Measurements from ENCODE around the gene TPRG1L. TPM values are rescaled to one million over a fixed set of nuclear protein-coding genes. Genes with fewer than 3 reads are reported as not detected.
A peak's percentile ranks its signal among the peaks of the same experiment; 100 is the strongest.

TPRG1L gene
- total RNA-seq, 1 donor from 2014 or later, result 33.7 TPM

DNA sequence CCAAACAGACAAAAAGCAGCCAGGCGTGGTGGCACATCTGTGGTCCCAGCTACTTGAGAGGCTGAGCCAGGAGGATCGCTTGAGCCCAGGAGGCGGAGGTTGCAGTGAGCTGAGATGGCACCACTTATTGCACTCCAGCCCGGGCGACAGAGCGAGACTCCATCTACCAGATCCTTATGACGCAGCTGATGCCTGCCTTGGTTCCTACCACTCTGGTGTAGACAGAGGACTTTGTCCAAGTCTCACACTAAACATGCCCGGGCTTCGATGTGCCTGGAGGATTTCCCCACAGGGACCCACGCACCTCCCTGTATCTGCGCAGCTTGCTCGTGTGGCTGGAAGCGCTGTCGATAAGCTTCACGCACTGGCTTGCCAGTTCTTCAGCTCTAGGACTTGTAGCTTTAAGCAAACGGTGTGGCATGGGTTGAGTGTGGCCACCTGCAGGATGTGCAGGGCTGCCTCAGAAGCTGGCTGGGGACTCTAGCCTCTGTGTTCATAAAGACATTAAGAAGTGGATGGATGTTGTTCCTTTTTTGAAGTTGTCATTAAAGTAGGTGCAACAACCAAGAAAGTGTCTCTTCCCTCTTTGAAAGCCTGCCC is 4.8 kb downstream of the TPRG1L start:
- H3K27me3 Mint-ChIP-seq (ENCODE audit: low read depth, unreplicated experiment), result no peaks in the 10 kb centered on the region
- Histone ChIP-seq H2AFZ (ENCODE audit: low read depth, low read length) (no peak overlapping the region), H4K20me1 (ENCODE audit: insufficient read depth, low read length) (peaks cover 16% of the 10 kb centered on the region), H3K4me3 (ENCODE audit: insufficient read depth, low read depth, low read length) (no peak overlapping the region), H3K27ac (ENCODE audit: low read depth, low read length) (no peak overlapping the region), H3K9me3 (ENCODE audit: insufficient read depth, low read depth, low read length) (no peaks in the 10 kb centered on the region), H3K4me1 (ENCODE audit: insufficient read depth, low read length) (peaks cover 7% of the 10 kb centered on the region), H3K4me2 (ENCODE audit: low read length) (no peak overlapping the region), H3K9ac (ENCODE audit: low read length) (no peak overlapping the region), H3K27me3 (ENCODE audit: insufficient read depth, low read length) (no peaks in the 10 kb centered on the region), H3K79me2 (ENCODE audit: insufficient read depth, low read length) (peaks cover 8% of the 10 kb centered on the region), H3K36me3 (ENCODE audit: insufficient read depth, low read length) (peaks cover 7% of the 10 kb centered on the region)
- H3K27ac Mint-ChIP-seq (ENCODE audit: unreplicated experiment), result no peak overlapping the region
- no peak for TF ChIP-seq EZH2 (IDR thresholded peaks at IDR 0.05; ENCODE audit: insufficient read depth, low read length)
- TF ChIP-seq, protein P1, sequence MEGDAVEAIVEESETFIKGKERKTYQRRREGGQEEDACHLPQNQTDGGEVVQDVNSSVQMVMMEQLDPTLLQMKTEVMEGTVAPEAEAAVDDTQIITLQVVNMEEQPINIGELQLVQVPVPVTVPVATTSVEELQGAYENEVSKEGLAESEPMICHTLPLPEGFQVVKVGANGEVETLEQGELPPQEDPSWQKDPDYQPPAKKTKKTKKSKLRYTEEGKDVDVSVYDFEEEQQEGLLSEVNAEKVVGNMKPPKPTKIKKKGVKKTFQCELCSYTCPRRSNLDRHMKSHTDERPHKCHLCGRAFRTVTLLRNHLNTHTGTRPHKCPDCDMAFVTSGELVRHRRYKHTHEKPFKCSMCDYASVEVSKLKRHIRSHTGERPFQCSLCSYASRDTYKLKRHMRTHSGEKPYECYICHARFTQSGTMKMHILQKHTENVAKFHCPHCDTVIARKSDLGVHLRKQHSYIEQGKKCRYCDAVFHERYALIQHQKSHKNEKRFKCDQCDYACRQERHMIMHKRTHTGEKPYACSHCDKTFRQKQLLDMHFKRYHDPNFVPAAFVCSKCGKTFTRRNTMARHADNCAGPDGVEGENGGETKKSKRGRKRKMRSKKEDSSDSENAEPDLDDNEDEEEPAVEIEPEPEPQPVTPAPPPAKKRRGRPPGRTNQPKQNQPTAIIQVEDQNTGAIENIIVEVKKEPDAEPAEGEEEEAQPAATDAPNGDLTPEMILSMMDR (IDR thresholded peaks at IDR 0.05; ENCODE audit: insufficient read depth, low read depth, low read length), result no peak
- H3K4me3 Mint-ChIP-seq (ENCODE audit: unreplicated experiment), result peak overlapping the region; percentile 35
- DNase-seq (ENCODE audit: low read depth) (no peak), FAIRE-seq (no peak)
- H3K4me1 Mint-ChIP-seq (ENCODE audit: low read depth, unreplicated experiment), result no peaks in the 10 kb centered on the region
- no peaks in the 10 kb centered on the region for H3K9me3 Mint-ChIP-seq (ENCODE audit: unreplicated experiment)
- peaks cover 16% of the 10 kb centered on the region for H3K36me3 Mint-ChIP-seq (ENCODE audit: low read depth, unreplicated experiment)

DNA sequence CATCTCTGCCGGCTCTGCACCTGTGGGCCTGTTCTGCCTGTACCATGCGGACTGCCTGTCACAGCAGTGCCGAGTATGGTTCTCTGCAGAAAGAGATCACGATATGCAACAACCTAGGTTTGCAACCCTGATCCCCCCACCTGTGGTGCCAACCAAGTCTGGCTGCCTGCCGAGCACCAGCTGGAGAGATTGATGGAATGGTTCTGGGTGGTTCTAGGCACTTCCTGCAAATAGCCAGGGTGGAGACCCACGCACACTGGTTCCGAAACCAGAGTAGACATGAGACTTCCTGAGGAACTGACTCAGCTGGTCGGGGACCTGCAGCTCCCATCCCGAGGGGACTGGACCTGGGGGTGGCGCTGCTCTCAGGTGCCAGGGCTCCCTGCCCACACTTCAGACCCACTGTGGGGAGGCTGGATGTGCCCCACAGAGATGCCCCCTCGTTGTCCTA is 5.4 kb downstream of the TPRG1L start:
- H3K27ac Mint-ChIP-seq (ENCODE audit: unreplicated experiment), result no peak overlapping the region
- Histone ChIP-seq H3K4me2 (ENCODE audit: low read length) (no peak overlapping the region), H3K27me3 (ENCODE audit: insufficient read depth, low read length) (no peaks in the 10 kb centered on the region), H3K27ac (ENCODE audit: low read depth, low read length) (no peak overlapping the region), H3K36me3 (ENCODE audit: insufficient read depth, low read length) (peaks cover 7% of the 10 kb centered on the region), H3K4me1 (ENCODE audit: insufficient read depth, low read length) (peaks cover 7% of the 10 kb centered on the region), H3K9ac (ENCODE audit: low read length) (no peak overlapping the region), H3K9me3 (ENCODE audit: insufficient read depth, low read depth, low read length) (no peaks in the 10 kb centered on the region), H4K20me1 (ENCODE audit: insufficient read depth, low read length) (peaks cover 16% of the 10 kb centered on the region), H2AFZ (ENCODE audit: low read depth, low read length) (no peak overlapping the region), H3K79me2 (ENCODE audit: insufficient read depth, low read length) (peaks cover 8% of the 10 kb centered on the region), H3K4me3 (ENCODE audit: insufficient read depth, low read depth, low read length) (no peak overlapping the region)
- FAIRE-seq, result no peak
- H3K27me3 Mint-ChIP-seq (ENCODE audit: low read depth, unreplicated experiment), result no peaks in the 10 kb centered on the region
- peaks cover 16% of the 10 kb centered on the region for H3K36me3 Mint-ChIP-seq (ENCODE audit: low read depth, unreplicated experiment)
- no peak for DNase-seq (ENCODE audit: low read depth)
- no peak overlapping the region for H3K4me3 Mint-ChIP-seq (ENCODE audit: unreplicated experiment)
- no peak for TF ChIP-seq EZH2 (IDR thresholded peaks at IDR 0.05; ENCODE audit: insufficient read depth, low read length)
- TF ChIP-seq, protein P1 (IDR thresholded peaks at IDR 0.05; ENCODE audit: insufficient read depth, low read depth, low read length), result no peak
- no peaks in the 10 kb centered on the region for H3K9me3 Mint-ChIP-seq (ENCODE audit: unreplicated experiment)
- H3K4me1 Mint-ChIP-seq (ENCODE audit: low read depth, unreplicated experiment), result no peaks in the 10 kb centered on the region

DNA sequence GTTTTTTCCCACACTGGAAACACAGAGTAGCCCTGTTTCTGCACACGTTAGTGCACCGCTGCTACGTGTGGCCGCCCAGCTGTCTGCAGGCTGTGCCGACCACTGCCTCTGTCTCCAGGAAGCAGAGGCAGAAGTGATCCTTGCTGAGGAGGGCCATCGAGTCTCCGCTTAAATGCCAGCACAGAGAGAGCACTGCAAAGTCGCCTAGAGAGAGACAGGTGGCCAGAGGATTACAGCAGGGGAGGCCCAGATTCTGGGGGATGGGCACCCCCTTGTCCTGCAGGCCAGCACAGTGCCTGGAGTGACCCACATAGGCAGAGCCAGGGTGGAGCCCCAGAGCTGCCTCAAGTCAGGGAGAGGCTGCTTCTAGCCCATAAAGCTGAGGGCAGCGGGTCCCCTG is 6.1 kb downstream of the TPRG1L start:
- Histone ChIP-seq H2AFZ (ENCODE audit: low read depth, low read length) (no peak overlapping the region), H3K4me3 (ENCODE audit: insufficient read depth, low read depth, low read length) (no peak overlapping the region), H3K36me3 (ENCODE audit: insufficient read depth, low read length) (peaks cover 7% of the 10 kb centered on the region), H4K20me1 (ENCODE audit: insufficient read depth, low read length) (peaks cover 13% of the 10 kb centered on the region), H3K4me2 (ENCODE audit: low read length) (no peak overlapping the region), H3K9ac (ENCODE audit: low read length) (no peak overlapping the region), H3K27ac (ENCODE audit: low read depth, low read length) (no peak overlapping the region), H3K27me3 (ENCODE audit: insufficient read depth, low read length) (no peaks in the 10 kb centered on the region), H3K4me1 (ENCODE audit: insufficient read depth, low read length) (peaks cover under 1% of the 10 kb centered on the region), H3K79me2 (ENCODE audit: insufficient read depth, low read length) (peaks cover 2% of the 10 kb centered on the region), H3K9me3 (ENCODE audit: insufficient read depth, low read depth, low read length) (no peaks in the 10 kb centered on the region)
- peaks cover 18% of the 10 kb centered on the region for H3K36me3 Mint-ChIP-seq (ENCODE audit: low read depth, unreplicated experiment)
- no peaks in the 10 kb centered on the region for H3K9me3 Mint-ChIP-seq (ENCODE audit: unreplicated experiment)
- no peak for DNase-seq (ENCODE audit: low read depth)
- H3K4me3 Mint-ChIP-seq (ENCODE audit: unreplicated experiment), result no peak overlapping the region
- H3K27ac Mint-ChIP-seq (ENCODE audit: unreplicated experiment), result no peak overlapping the region
- FAIRE-seq, result no peak
- H3K27me3 Mint-ChIP-seq (ENCODE audit: low read depth, unreplicated experiment), result no peaks in the 10 kb centered on the region
- TF ChIP-seq, protein P1 (IDR thresholded peaks at IDR 0.05; ENCODE audit: insufficient read depth, low read depth, low read length), result no peak
- no peak for TF ChIP-seq EZH2 (IDR thresholded peaks at IDR 0.05; ENCODE audit: insufficient read depth, low read length)
- no peaks in the 10 kb centered on the region for H3K4me1 Mint-ChIP-seq (ENCODE audit: low read depth, unreplicated experiment)
